ENCODE results near the gene UBL7. TPM values are rescaled to one million over a fixed set of nuclear protein-coding genes. Genes with fewer than 3 reads are reported as not detected.
"Not testable (repeated sequence)": the region's sequence is repeated elsewhere in the genome, so short reads cannot be mapped to it uniquely, and the experiment has no call there.

UBL7 gene, protein sequence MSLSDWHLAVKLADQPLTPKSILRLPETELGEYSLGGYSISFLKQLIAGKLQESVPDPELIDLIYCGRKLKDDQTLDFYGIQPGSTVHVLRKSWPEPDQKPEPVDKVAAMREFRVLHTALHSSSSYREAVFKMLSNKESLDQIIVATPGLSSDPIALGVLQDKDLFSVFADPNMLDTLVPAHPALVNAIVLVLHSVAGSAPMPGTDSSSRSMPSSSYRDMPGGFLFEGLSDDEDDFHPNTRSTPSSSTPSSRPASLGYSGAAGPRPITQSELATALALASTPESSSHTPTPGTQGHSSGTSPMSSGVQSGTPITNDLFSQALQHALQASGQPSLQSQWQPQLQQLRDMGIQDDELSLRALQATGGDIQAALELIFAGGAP
- 32.4 TPM for total RNA-seq
- long read RNA-seq, transcript UBL7-201 (11 exons, 1,360 nt): major isoform, 59 of 147 reads
- long read RNA-seq, transcript UBL7-202 (11 exons, 1,427 nt): minor isoform, 36 of 147 reads
- long read RNA-seq, partial matches to known transcripts: 7 of 147 reads
- long read RNA-seq, other reads (novel, unspliced or antisense): 38 of 147 reads

DNA sequence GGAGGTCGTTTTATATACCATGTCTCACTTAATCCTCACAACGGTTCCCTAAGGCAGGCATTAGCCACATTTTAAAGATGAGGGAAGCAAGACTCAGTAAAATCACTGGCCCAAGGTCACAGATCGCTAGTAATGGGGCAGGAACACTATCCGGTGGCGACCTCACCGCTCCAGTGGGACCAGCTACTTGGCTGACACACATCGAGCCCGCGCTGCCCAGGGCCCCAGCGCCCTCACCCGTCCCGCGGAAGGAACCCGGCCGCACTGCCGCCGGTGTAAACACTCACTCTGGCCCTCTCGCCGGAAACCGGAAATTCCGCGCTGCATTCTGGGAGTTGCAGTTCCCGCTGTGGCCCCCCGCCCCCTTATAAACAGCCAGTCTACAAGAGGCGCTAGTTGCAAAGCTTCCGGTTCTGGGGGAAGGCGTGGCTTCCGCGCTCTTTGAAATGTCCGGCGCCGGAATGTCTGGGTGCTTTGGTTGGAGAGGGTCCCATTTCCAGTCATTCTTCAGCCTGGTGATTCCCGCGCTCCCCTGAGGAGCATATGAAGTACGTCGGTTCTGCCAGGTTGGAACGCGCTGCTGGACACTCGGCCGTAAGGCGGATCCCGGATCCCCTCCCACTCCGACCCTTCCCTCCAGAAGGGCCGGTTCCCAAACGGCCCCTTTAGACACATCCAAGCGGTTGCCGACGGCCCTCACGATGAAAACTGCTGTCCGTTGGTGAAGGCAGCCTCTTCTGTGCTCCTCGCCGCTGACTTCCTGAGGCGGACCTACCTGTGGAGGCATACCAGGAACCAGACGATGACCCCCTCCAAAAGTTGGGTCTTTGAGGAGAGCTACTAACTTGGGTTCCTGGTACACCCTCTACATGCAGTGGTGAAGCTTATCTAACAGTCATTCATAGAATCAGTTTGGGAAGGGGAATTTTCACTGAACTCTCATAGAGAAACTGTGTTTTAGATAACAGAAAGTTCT lies at the start of gene UBL7:
UBL7 (minus strand) TSS at position 290 of the 976 bp plus-strand sequence. CDS start 2,293 bp downstream, outside the sequence.
- DNase-seq (ENCODE audit: low spot score): peak; percentile 99

DNA sequence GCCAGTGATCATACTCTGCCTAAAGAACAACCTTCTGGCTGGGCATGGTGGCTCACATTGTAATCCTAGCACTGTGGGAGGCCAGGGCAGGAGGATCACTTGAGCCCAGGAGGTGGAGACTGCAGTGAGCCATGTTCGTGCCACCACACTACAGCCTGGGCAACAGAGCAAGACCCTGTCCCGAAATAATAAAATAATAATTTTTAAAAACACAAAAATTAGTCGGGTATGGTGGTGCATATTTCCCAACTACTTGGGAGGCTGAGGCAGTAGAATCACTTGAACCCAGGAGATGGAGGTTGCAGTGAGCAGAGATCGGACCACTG lies 45.5 kb upstream of the UBL7 start:
- DNase-seq (ENCODE audit: low spot score): peak; percentile 3

DNA sequence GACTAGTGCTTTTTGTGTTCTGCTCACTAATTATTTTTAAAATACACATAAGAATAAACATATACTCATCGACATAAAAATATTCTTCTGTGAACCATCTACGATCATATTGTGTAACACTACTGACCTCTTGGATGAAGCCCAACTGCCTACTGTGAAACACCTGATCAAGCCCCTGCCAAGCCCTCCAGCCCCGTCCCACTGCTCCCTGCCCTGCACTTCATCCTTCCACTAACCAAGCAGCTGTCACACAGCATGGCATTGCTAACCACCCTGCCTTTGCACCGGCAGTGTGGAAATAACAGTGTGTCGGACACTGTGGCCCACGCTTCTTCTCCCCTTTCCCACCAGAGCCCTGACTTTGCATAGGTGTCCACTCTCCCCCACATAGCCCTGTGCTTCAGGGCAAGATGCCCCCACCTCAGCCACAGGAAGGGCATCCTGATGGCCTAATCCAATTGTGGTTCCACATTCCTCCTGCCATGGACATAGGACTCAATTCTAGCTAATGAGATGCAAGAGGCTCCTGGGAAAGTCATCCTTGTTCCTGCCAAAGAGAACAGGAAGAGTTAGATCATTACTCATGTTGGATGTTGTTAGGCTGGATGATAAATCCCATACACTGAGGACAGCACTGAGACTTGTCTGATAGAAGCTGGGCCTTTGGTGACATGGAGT lies 45.0 kb upstream of the UBL7 start:
- peak; percentile 68 for DNase-seq (ENCODE audit: low spot score)

DNA sequence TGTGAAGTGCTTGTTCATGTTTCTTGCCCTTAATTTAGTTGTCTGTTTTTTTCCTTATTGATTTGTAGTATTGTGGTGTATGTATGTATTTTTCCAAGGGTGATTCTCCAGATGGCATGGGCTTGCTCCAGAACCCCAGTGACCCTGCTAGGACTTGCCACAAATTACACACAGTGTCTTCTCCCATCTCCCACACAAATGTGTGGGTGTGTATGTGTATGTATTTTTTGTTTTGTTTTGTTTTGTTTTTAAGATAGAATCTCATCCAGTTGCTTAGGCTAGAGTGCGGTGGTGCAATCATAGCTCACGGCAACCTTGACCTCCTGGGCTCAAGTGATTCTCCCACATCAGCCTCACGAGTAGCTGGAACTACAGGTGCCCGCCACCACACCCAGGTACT lies 43.9 kb upstream of the UBL7 start:
- peak; percentile 12 for DNase-seq (ENCODE audit: low spot score)

DNA sequence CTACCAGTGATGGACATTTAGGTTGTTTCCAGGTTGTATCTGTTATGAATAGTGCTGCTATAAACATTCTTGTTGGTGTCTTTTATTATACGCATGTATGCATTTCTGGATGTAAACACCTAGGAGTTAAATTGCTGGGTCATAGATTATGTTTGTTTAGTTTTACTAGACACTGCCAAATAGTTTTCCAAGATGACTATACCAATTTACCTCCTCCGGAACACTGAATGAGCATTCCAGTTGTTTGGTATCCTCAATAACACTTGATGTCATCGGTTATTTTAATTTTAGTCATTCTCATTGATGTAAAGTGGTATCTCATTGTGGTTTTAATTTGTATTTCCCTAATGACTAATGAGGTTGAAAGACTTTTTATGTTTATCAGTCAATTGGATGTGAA lies 43.5 kb upstream of the UBL7 start:
- DNase-seq (ENCODE audit: low spot score): no peak

DNA sequence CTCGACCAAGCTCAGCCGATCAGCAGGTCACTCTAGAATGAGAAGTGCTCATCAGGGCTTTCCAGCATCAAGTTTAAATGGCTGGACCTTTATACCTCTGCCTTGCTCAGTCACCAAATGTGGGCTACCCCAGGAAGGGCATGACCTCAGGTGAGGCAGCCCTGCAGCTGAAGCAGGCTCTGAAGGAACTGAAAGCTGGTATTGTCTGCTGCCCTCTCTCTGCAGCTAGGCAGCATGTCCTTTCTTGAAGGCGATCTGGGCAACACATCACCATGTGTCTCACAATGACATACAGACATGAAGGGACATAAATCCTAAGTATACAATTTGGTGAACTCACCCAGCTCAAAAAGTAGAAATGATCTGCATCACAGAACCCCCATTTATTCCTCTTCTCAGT lies 41.3 kb upstream of the UBL7 start:
- DNase-seq (ENCODE audit: low spot score): peak; percentile 49

DNA sequence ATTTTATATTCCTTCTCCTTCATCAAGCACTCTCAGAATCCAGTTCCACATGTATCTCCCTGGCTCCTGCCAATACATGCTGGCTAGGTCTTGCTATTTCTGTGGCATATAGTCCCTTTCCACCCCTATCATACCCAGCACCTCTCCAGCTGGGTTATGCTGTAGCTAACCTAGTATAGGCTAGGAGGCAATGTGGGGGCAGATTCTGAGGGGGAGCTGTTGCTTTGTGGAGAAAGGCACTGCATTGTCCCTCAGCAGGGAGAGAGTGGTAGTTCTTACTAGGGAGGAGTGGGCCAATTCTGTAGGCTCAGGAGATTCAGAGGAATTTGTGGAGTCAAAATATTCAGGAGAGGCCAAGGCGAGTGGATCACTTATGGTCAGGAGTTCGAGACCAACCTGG lies 39.4 kb upstream of the UBL7 start:
- DNase-seq (ENCODE audit: low spot score): peak; percentile 20

DNA sequence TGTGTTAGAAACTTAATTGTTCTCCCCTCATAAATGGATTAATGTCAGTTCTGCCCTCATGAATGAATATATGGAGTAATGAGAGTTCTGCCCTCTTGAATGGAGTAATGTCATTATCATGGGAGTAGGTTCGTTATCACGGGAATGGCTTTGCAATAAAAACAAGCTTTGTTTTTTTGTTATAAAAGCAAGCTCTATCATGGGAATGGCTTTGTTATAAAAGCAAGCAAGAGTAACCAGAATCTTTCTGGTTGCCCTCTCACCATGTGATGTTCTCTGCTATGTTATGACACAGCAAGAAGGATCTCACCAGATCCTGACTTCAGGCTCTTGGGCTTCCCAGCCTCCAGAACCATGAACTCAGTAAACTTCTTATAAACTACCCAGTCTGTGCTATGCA lies 38.4 kb upstream of the UBL7 start:
- no peak for DNase-seq (ENCODE audit: low spot score)

DNA sequence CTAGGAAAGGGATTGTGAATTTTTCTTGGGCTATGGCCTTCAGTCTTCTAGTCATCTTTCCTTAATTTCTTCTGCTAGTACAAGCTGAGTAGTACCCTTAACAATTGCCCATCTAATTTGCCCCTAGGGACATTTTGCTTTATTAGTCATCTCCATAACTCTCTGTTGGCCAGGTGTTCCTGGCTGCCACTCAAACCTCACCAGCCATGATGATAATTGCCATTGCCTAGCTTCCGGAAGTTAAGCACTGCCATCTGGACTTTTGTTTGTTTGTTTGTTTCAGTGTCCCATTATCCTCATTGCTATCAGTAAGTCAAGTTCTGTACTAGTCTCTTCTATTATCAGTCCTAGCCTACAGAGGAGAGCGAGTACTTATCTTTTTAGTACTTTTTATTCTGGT lies 36.6 kb upstream of the UBL7 start:
- DNase-seq (ENCODE audit: low spot score): no peak

DNA sequence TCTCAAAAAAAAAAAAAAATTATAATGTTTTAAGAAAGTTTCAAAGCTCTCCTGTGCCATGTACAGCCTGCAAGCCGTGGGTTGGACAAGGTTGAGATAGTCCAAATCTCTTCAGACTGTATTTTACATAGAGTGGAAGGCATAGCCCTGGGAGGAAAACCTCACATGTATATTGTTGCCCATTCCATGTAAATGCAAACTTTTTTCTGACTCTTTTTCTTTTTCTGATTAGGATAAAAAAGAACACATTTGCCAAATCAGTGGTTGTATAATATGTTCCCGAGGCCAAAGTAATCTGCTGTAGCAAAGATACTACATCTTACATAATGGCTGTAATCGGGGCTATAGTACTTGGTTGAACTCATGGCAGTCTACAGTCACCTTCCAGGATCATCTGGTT lies 35.7 kb upstream of the UBL7 start:
- DNase-seq (ENCODE audit: low spot score): no peak

DNA sequence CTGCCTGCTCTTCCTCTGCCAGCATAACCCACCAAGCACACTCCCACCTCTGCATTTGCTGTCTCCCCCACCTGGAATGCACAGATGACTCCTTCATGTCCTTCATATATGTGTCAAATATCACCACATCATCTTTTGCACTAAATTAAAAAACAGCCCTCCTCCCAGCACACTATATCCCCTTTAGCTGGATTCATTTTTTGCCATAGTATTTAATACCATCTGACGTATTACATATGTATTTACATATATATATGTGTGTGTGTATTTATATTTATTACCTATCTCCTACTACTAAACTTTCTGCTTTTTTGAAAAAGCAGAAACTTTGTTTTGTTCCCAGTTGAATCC lies 29.4 kb upstream of the UBL7 start:
- no peak for DNase-seq (ENCODE audit: low spot score)

DNA sequence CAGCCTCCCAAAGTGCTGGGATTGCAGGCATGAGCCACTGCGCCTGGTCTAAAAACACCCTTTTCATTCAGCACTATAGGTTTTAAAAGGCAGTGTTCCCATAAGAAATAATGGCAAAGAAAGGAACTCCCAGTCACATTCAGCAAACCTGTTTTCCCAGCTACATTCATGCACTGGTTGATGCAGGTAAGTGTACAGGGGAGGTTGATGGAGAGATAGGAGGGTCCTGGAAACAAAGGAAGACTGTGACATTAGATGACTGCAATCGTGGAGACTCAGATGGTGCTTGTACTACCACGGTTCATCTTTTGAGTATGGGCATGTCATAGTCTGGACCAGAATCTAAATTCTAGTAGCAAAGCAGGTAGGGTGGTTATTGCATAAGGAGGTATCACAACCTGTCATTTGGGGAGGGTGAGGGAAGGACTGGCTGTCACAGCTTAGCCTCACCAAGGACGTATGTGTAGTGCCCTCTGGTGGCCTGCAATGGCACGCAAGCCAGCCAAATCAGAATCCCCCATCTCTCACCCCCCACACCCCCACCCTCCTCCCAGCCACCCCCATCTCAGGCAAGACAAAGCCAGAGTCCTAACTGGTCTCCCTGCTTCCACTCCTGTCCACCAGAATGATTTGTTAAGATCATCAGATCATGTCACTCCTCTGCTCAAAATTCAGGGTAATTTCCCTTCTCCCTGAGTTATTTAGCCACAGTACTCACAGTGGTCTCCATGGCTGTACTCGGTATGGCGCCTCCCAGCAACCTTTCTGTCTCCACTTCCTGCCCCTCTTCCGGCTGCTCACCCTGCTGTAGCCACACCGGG lies 28.8 kb upstream of the UBL7 start:
- peak; percentile 85 for DNase-seq (ENCODE audit: low spot score)

DNA sequence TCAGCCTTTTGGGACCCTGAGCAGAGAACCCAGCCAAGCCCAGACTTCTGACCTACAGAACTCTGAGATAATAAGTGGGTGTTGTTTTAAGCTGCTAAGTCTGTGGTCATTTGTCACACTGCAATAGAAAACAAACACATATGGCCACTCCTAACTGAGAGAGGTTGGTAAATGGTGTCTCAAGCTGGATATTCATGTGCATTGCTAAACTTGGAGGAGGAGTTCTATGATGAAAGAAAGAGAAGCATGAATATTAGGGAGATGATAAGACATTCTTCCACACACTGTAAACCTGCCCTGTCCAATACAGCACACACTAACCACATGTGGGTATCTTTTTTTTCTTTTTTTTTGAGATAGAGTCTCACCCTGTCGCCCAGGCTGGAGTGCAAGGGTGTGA lies 27.8 kb upstream of the UBL7 start:
- no peak for DNase-seq (ENCODE audit: low spot score)

DNA sequence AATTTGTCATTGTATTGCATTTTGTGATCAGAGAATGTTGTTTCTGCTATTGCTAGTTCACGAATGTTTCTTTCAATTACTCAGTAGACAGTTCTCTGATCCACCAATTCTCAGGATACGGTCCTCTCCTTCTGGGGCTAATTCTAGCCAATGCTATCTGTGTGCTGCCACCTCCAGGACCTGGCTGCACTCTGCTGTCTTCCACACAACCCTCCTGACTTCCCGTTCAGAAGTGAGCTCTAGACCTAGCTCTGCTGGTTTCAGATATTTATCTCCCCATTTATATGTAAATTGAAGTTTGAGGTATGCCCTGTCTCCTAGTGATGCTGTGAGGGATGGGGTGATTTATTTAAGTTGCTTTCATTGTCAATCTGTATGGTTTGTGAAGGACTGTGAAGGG lies 21.7 kb upstream of the UBL7 start:
- peak; percentile 45 for DNase-seq (ENCODE audit: low spot score)

DNA sequence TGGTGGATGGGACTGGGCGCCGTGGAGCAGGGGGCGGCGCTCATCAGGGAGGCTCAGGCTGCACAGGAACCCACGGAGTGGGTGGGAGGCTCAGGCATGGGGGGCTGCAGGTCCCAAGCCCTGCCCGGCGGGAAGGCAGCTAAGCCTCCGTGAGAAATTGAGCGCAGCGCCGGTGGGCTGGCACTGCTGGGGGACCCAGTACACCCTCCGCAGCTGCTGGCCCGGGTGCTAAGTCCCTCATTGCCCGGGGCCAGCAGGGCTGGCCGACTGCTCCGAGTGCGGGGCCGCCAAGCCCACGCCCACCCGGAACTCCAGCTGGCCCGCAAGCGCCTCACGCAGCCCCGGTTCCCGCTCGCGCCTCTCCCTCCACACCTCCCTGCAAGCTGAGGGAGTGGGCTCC lies 19.4 kb upstream of the UBL7 start:
- DNase-seq (ENCODE audit: low spot score): not testable (repeated sequence)

DNA sequence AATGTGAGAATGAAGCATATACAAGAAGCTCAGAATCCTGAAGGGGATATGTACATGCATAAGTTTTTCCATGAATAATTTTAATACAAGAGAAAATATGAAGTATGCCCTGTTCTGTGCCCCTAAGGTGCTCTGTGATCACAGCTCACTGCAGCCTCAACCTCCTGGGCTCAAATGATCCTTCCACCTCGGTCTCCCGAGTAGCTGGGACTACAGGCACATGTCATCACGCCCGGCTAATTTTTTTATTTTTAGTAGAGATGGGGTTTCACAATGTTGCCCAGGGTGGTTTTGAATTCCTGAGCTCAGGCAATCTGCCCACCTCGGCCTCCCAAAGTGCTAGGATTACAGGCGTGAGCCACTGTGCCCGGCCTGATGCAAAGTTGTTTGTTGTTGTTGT lies 10.7 kb upstream of the UBL7 start:
- not testable (repeated sequence) for DNase-seq (ENCODE audit: low spot score)

DNA sequence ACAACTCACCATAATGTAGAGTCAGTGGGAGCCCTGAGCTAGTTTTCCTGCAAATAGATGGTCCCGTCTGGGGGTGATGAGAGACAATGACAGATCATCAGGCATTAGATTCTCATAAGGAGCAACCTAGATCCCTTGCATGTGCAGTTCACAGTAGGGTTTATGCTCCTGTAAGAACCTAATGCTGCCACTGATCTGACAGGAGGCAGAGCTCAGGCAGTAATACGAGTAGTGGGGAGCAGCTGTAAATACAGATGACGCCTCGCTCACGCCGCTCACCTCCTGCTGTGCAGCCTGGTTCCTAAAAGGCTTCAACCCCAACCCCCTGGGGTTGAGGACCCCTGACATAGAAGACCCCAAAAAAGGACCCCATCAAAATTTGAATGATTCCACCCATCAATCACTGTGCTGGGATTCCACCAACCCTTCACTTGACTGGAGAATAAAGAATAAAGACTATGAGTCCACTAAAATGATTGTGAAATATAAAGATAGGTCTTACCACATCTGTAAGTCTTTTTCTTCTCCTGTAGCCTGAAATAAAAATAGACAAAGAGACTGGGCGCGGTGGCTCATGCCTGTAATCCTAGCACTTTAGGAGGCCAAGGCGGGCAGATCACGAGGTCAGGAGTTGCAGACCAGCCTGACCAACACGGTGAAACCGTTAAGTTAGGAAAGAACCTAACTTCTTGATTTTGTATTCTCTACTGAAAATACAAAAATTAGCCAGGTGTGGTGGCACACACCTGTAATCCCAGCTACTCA lies 9.9 kb upstream of the UBL7 start:
- no peak for DNase-seq (ENCODE audit: low spot score)

DNA sequence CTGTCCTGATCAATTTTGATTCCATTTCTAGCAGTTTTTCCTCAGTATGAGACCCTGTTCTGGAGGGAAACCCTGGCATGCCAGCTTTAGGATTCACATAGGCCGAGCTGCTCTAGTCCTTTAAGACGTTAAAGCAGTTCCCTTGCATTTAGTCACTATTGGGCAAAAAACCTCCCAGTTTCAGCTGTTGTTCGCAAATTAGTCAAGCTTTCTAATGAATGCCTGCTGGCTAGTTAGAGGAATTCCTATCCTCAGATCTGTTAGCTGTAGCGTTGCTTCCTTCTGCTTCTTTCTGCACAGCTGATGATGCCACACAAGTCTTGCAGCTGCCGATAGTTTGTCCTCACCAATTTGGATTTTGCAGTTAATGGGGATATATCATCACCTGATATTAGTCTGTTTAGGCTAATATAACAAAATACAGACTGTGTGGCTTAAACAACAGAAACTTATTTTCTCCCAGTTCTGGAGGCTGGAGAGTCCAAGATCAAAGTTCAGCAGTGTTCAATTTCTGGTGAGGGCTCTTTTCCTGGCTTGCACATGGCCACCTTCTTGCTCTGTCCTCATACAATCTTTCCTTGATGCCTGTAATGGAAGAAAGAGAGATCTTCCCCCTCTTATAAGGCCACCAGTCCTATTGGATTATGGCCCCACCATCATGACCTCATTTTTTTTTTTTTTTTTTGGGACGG lies 7.5 kb upstream of the UBL7 start:
- no peak for DNase-seq (ENCODE audit: low spot score)

DNA sequence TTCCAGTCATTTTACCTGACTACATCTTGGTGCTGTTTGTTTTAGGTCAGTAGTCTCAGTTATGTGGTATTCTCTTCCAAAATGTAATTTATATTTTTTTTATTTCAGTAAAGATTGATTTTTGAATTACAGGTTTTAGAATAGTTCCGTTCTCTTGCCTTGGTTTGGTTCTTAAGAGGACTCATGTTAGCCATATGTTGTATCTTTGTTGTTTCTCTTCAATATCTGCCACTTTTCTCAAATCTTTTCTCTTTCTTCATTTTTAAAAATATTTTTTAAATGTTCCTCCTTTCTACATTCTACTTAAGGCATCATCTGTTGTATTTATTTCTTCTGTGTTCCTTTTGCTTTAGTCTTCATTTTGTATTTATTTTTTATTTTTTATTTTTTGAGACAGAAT lies 5.6 kb upstream of the UBL7 start:
- DNase-seq (ENCODE audit: low spot score): no peak
